Suprapubic skin (tissue), 3 donors: Measurements from ENCODE around the gene TMEM229A.

ENCODE experiments used
- POLR2AphosphoS5 ChIP-seq, 3 donors: sonication (generic); formaldehyde crosslinking; IDR thresholded peaks; one replicate each; pipeline ENCODE4 v1.6.1; 2017; ENCODE audit warnings: antibody characterized with exemption in 3 of 3
- TF ChIP-seq, protein P1 (sequence below), 2 donors: fragments of 200-600 bp in 1 of 2; fragments of 450-650 bp in 1 of 2; sonication (generic) in 1 of 2; IDR thresholded peaks; one replicate each; pipeline ENCODE4 v1.5.1; 2016 to 2019; ENCODE audit warnings: antibody characterized with exemption in 2 of 2, mild to moderate bottlenecking in 1 of 2, moderate library complexity in 1 of 2

GRCh38 chr7:124042826-124043225 is 10.0 kb upstream of the TMEM229A start:
- TF ChIP-seq, protein P1, sequence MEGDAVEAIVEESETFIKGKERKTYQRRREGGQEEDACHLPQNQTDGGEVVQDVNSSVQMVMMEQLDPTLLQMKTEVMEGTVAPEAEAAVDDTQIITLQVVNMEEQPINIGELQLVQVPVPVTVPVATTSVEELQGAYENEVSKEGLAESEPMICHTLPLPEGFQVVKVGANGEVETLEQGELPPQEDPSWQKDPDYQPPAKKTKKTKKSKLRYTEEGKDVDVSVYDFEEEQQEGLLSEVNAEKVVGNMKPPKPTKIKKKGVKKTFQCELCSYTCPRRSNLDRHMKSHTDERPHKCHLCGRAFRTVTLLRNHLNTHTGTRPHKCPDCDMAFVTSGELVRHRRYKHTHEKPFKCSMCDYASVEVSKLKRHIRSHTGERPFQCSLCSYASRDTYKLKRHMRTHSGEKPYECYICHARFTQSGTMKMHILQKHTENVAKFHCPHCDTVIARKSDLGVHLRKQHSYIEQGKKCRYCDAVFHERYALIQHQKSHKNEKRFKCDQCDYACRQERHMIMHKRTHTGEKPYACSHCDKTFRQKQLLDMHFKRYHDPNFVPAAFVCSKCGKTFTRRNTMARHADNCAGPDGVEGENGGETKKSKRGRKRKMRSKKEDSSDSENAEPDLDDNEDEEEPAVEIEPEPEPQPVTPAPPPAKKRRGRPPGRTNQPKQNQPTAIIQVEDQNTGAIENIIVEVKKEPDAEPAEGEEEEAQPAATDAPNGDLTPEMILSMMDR (IDR thresholded peaks at IDR 0.05) = no peak
- no peak for TF ChIP-seq POLR2AphosphoS5 (IDR thresholded peaks at IDR 0.05)
